HG03159 (cell line): ENCODE results near the gene TAP2.

ENCODE experiments used
- ATAC-seq: cut with Tn5 transposase; IDR thresholded peaks from one replicate; pipeline ENCODE4 v1.9.1; 2021; ENCODE audit warnings: mild to moderate bottlenecking, moderate library complexity; ENCODE audit not compliant: unreplicated experiment

Gene TAP2

DNA sequence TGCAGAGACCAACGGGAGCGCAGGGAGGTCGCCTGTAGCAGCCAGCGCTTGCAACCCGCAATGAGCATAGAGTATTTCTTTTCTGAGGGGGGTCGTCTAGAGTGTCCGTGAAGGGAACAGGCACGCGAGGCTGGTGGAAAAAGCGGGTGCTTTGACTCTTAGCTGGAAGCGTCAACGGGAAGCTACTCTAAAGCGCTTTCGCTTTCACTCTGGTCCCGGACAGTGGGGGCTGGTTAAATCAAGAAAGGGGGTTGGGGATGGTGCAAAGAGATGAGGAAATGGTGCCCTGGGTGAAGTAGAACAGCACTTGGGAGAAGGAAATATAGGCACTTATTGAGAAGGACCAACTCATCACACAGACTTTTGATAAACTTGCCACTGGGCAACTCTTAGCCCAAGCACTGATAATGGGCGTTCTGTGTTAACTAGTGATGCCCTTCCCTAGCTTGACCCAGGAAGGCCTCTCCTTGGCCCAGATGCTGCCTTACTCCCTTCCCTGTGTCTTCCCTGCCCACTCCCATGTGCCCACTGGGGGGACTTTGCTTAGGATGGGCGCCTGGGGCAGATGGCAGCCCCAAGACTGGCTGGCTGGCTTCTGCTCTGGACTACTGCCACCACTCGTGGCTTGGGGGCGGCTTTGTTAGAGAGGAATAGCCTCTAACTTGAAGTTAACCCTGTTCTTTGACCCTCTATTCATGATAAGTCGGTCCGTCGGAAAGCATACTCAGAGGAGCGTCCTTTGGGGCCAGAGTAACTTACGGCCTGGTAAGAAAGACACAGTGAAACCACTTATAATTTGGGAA, 16.0 kb upstream of the TAP2 start:
- peak; percentile 21 for ATAC-seq

- peak; percentile 73 for ATAC-seq
Observed at GRCh38 chr6:32853541-32854375, 15.2 kb upstream of the TAP2 start, which contains the start of the genes PSMB9 and TAP1. TSS of gene PSMB9 (plus strand) at chr6:32854192. CDS start at chr6:32854230, 38 bp downstream. TSS of gene TAP1 (minus strand) at chr6:32853704. CDS start at chr6:32853636, 68 bp downstream.

- peak; percentile 25 for ATAC-seq
Observed at GRCh38 chr6:32852844-32853540, 14.5 kb upstream of the TAP2 start.

- ATAC-seq, result no peak
Observed at GRCh38 chr6:32852018-32852843, 13.7 kb upstream of the TAP2 start.

GRCh38 chr6:32851025-32851424, 12.5 kb upstream of the TAP2 start:
- no peak for ATAC-seq

GRCh38 chr6:32849126-32849525, 10.6 kb upstream of the TAP2 start:
- no peak for ATAC-seq

DNA sequence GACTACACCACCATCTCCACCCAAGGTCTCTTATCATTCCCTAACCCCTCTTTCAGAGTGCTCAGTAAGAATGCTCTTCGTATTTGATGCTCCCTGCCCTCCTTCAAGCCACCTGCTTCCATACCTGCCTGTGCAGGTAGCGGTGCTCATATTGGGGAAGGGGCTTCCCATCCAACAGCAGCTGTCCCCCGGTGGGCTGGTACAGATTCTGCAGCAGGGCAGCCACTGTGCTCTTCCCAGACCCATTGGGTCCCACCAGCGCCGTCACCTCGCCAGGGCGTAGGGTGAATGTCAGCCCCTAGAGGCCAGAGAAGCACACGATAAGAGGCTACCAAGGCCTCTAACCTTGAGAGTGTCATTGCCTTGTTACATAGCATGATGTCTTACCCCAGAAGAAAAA, 9.3 kb upstream of the TAP2 start:
- ATAC-seq, result no peak

DNA sequence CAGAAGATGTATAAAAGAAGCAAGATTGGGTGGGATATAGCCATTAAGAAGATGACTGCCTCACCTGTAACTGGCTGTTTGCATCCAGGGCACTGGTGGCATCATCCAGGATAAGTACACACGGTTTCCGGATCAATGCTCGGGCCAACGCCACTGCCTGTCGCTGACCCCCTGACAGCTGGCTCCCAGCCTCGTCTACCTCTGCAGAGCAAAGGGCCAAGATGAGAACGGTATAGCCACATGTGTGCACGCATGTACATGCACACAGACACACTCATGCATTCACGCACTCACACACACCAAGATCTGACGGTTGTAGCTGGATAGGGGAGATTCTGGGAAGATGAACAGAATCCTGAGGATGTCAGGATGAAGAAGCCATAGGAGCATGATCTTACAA, 8.5 kb upstream of the TAP2 start:
- ATAC-seq, result no peak

DNA sequence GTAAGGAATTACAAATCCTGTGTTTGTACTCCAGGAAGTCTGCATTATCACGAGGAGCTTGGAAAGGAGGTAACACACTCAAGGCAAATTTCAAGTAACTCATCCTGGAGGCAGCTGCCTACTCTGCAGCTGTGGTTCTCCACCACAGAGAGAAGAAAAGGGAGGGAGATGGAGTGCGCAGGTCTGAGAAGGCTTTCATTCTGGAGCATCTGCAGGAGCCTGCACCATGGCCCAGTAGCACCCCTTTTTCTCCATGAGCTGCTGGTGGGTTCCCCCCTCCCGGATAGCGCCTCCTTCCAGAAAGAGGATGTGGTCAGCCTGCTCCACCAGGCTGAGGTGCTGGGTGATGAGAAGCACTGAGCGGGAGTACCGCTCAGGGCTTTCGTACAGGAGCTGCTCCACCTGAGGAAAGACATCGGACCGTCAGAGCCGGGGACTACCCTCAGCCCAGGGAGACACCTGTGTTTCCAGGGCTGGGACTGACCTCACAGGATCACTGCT, 6.9 kb upstream of the TAP2 start:
- ATAC-seq, result no peak

DNA sequence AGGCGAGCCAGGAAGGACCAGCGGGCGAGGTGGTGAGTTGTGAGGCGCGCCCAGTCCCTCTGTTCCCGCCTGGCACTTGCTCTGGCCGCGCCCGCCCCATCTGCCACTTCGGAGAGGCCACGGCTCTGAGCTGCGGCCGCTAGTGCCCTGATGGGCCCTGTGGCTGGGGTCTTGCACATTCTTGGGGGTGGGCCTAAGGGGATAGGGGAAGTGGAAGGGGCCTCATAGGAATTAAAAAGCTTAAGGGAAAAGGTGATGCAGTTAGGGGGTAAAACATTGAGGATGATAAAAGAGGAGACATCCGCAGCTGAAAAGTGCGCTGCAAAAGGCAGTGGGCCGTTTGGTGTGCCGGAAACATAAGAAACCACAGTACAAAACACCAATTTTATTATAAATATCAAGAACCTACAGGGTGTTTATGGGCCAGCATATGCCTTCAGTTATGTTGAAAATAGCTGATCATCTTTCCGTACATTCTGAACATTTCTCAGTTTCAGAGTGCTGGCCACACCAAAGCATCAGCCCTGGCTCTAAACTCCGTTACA, 6.4 kb upstream of the TAP2 start:
- no peak for ATAC-seq

- peak; percentile 64 for ATAC-seq
Observed at GRCh38 chr6:32843979-32844838, 5.7 kb upstream of the TAP2 start, which contains the start of gene PSMB8. TSS of gene PSMB8 (minus strand) at chr6:32844047. CDS start at chr6:32843996, 51 bp downstream.

DNA sequence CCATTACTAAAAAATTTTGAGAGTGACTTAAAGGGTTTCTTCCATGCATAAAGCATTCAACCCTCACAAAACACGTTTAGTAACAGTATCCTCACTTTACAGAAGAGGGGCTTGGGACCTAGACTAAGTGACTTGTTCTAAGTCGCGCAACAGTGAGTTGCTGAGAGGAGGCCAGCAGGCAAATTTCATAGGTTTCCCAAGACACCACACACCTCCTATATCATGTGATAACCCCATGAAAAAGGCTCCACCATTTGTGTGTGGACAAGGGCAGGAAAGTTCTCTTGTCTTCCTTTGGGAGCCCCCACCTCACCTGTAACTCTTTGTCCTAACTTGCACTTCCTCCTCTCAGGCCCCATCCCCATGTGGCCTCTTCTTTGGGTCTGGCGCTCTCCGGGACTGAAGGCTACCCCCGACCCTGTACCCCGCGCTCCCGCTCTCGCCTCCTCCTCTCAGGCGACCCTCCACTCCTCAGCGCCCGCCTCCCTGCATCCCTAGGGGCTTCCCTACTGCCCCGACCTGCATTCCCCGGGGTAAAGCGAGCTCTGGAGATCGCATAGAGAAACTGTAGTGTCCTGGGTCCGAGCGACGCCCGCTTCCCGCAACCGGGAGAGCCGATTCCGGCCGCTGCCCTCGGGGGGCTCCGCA, 4.9 kb upstream of the TAP2 start:
- ATAC-seq, result peak; percentile 1

DNA sequence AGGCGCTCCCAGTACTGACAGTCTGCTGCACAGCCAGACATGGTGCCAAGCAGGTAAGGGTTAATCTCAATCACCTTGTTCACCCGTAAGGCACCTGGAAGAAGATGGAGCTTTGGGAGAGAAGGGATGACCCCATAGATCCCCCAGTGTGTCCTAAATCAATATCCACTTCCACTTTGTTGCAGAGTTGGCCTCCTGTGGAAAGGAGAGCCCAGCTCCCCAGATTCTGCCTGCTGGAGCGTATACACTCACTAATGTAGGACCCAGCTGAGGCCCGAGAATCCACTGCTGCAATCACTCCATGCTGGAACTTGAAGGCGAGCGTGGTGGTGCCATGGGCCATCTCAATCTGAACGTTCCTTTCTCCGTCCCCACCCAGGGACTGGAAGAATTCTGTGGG, 4.2 kb upstream of the TAP2 start:
- ATAC-seq, result no peak

- no peak for ATAC-seq
Observed at GRCh38 chr6:32842021-32842650, 3.6 kb upstream of the TAP2 start.

- no peak for ATAC-seq
Observed at GRCh38 chr6:32840604-32841246, 2.2 kb upstream of the TAP2 start.

GRCh38 chr6:32839356-32839755, 817 bp upstream of the TAP2 start:
- no peak for ATAC-seq

- ATAC-seq, result no peak
Observed at GRCh38 chr6:32837651-32838113, 857 bp downstream of the TAP2 start.
